ENCODE measurements around the gene PMEL.

PMEL gene

GRCh38 chr12:55915482-55915859, 50.4 kb downstream of the PMEL start:
- in situ Hi-C loops (cut with HindIII; ENCODE audit: low pct_ligation_motif_present, low sequenced_read_pairs), result no loop called here
- Histone ChIP-seq H3K27me3 (replicated peaks) (no peaks in the 10 kb centered on the region), H3K27ac (no peak overlapping the region), H3K36me3 (replicated peaks) (peaks cover 4% of the 10 kb centered on the region), H3K4me3 (ENCODE audit: low read depth, low read length) (no peak overlapping the region)
- TF ChIP-seq CTCF (IDR thresholded peaks at IDR 0.05; ENCODE audit: low read depth, low read length, missing control alignments), result no peak
- no peak for DNase-seq

- no peak for TF ChIP-seq CTCF (IDR thresholded peaks at IDR 0.05; ENCODE audit: low read depth, low read length, missing control alignments)
- DNase-seq, result no peak
- in situ Hi-C loops (cut with HindIII; ENCODE audit: low pct_ligation_motif_present, low sequenced_read_pairs), result no loop called here
- Histone ChIP-seq H3K27me3 (replicated peaks) (no peaks in the 10 kb centered on the region), H3K36me3 (replicated peaks) (peaks cover 4% of the 10 kb centered on the region), H3K4me3 (ENCODE audit: low read depth, low read length) (no peak overlapping the region), H3K27ac (no peak overlapping the region)
Measured at GRCh38 chr12:55912908-55913307, 52.9 kb downstream of the PMEL start.

GRCh38 chr12:55909513-55909884, 56.3 kb downstream of the PMEL start:
- Histone ChIP-seq H3K4me3 (ENCODE audit: low read depth, low read length) (no peak overlapping the region), H3K27me3 (replicated peaks) (no peaks in the 10 kb centered on the region), H3K27ac (peak overlapping the region; percentile 68), H3K36me3 (replicated peaks) (peaks cover 4% of the 10 kb centered on the region)
- in situ Hi-C loops (cut with HindIII; ENCODE audit: low pct_ligation_motif_present, low sequenced_read_pairs), result no loop called here
- no peak for TF ChIP-seq CTCF (IDR thresholded peaks at IDR 0.05; ENCODE audit: low read depth, low read length, missing control alignments)
- no peak for DNase-seq

GRCh38 chr12:55908726-55909512, 56.9 kb downstream of the PMEL start:
- peak overlapping the region; percentile 68 for H3K27ac ChIP-seq
- DNase-seq, result peak; percentile 58
- no peak for TF ChIP-seq CTCF (IDR thresholded peaks at IDR 0.05; ENCODE audit: low read depth, low read length, missing control alignments)
- H3K36me3 ChIP-seq (replicated peaks), result peaks cover 4% of the 10 kb centered on the region
- in situ Hi-C loops (cut with HindIII; ENCODE audit: low pct_ligation_motif_present, low sequenced_read_pairs), result no loop called here
- H3K4me3 ChIP-seq (ENCODE audit: low read depth, low read length), result no peak overlapping the region
- H3K27me3 ChIP-seq (replicated peaks), result no peaks in the 10 kb centered on the region

- in situ Hi-C loops (cut with HindIII; ENCODE audit: low pct_ligation_motif_present, low sequenced_read_pairs), result no loop called here
- TF ChIP-seq CTCF (IDR thresholded peaks at IDR 0.05; ENCODE audit: low read depth, low read length, missing control alignments), result no peak
- Histone ChIP-seq H3K36me3 (replicated peaks) (peaks cover 13% of the 10 kb centered on the region), H3K27me3 (replicated peaks) (no peaks in the 10 kb centered on the region), H3K4me3 (ENCODE audit: low read depth, low read length) (no peak overlapping the region), H3K27ac (peak overlapping the region; percentile 3)
- peak; percentile 48 for DNase-seq
Measured at GRCh38 chr12:55906056-55906455, 59.8 kb downstream of the PMEL start.
